ENCODE results near the gene SPTBN5. TPM values are rescaled to one million over a fixed set of nuclear protein-coding genes. Genes with fewer than 3 reads are reported as not detected.

The SPTBN5 gene
- total RNA-seq, 1 donor from 2014 or later = 7.1 TPM

- DNase-seq (ENCODE audit: low spot score) = no peak
Observed at GRCh38 chr15:41903782-41904181, 9.9 kb upstream of the SPTBN5 start.

- DNase-seq (ENCODE audit: low spot score) = no peak
Observed at GRCh38 chr15:41901431-41901830, 7.6 kb upstream of the SPTBN5 start.

DNA sequence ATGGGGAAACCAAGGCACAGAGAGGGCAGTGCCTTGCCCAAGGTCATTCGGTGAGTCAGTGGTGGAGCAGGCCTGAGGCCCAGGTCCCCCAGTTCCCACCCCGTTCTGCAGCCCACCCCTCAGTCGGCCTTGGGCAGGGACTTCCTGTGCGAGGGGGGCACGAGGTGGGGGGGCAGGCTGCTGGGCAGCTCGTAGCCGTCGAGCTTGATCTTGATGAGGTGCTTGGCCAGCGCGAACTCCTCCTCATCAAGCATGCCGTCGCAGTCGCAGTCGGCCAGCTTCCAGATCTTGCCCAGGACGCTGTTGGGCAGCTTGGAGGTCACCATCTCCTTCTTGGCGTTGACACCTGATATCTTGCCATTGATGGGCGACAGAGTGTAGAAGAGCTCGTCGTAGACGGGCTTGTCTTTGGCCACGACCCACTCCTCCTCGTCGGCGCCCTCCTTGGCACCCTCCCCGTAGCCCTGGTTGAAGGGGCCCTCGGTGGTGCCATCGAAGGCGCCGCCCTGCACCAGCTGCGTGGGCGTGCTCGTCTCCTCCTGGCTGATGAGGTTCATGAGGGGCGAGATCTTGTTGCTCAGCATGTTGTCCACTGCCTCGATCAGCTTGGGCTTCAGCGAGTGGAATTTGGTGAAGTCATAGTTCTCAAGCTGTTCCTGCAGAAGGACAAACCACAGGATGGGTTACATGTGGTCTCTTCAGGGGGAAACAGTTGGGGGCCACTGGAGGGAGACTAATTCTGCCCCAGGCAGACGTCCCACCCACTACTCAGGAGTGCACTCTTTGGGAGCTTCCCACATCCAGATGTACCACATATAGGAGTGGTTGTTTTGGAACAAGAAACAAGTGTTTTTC is 6.9 kb upstream of the SPTBN5 start:
- DNase-seq (ENCODE audit: low spot score) = no peak

GRCh38 chr15:41899854-41900442 is 6.1 kb upstream of the SPTBN5 start:
- no peak for DNase-seq (ENCODE audit: low spot score)

- no peak for DNase-seq (ENCODE audit: low spot score)
Observed at GRCh38 chr15:41897363-41897799, 3.5 kb upstream of the SPTBN5 start.

DNA sequence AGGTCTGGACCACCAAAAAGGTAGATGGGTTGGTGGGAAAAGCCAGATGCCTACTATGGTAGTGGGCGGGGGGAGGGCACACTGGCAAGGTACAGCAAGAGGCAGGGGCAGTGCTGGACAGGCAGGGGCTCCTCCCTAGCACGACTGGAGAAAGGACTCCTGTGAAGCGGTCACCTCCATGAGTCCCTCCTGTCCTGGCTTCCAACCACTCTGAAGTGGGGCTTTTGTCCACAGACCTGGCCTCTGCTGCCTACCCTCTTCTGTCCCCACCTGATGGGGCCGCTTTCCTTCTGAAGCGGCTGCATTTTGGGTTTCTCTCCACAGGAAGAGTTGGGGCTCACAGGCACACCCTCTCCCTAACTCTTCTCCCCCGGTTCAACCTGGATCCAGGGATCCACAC is 2.7 kb upstream of the SPTBN5 start:
- DNase-seq (ENCODE audit: low spot score) = no peak

DNA sequence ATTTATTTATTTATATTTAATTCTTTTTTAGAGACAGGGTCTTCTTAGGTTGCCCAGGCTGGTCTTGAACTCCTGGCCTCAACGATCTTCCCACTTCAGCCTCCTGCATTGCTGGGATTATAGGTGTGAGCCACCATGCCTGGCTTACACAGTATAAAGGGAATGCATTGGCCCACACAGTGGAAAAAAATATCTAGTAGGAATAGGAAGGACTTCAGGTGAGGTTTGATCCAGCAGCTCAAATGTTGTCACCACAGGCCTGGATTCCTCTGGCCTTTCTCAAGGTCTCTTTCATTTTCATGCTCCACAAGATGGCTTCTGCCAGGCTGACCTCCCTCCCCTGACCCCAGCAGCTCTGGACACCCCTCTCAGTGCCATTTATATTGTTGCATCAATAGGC is 2.1 kb upstream of the SPTBN5 start:
- no peak for DNase-seq (ENCODE audit: low spot score)

- DNase-seq (ENCODE audit: low spot score) = no peak
Observed at GRCh38 chr15:41895491-41895890, 1.6 kb upstream of the SPTBN5 start.

DNA sequence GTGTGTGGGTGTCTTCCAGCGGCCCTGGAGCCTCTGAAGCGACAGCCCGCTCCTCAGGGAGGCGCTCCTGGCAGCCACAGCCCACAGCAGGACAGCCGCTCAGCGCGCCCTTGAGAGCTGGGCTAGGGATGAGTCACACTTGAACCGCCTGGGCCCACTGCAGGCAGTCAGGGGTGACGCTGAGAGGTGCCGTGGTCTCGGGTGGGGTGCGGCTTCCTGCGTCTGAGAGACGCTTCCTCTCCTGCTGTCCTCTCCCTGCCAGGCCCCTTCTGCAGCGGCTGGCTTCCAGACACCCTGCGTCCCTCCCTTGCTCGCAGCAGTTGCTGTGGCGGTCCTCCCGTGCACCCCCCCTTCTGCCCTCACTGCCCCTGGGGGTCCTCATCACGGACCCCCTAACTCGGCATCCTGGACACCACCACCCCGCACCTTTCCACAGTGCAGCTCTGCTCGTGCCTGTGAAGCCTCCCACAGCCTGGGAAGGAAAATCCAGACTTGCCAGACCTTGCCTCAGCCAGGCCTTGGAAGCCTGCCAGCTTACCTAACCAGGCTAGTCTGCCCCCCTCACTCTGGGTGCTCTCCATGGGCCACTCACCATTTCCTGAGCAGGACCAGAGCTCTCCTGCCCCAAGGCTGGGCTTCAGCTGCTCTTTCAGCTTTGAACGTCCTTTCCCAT is 1.1 kb upstream of the SPTBN5 start:
- DNase-seq (ENCODE audit: low spot score) = peak; percentile 80

GRCh38 chr15:41894251-41894790 is 468 bp upstream of the SPTBN5 start:
- DNase-seq (ENCODE audit: low spot score) = no peak

- peak; percentile 81 for DNase-seq (ENCODE audit: low spot score)
Observed at GRCh38 chr15:41892621-41893421, 1.0 kb downstream of the SPTBN5 start.

DNA sequence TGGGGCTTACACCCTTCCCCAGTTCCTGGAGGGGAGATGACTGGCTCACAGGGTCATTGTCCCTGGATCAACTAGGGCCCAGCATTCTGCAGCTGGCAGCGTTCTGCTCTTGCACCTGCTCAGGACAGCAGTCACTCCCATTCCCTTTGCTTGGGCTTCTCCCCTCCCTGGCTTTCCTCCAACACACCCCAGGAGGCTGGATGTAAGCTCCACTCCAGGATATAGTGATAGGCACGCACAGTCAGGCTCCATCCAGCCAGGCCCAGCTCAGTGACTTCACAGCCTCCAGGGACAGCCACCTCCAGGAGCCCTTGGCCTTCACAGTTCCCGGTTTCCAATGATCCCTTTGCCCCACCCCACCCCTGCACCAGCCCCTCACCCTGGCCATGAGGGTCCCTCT is 1.9 kb downstream of the SPTBN5 start:
- DNase-seq (ENCODE audit: low spot score) = no peak

DNA sequence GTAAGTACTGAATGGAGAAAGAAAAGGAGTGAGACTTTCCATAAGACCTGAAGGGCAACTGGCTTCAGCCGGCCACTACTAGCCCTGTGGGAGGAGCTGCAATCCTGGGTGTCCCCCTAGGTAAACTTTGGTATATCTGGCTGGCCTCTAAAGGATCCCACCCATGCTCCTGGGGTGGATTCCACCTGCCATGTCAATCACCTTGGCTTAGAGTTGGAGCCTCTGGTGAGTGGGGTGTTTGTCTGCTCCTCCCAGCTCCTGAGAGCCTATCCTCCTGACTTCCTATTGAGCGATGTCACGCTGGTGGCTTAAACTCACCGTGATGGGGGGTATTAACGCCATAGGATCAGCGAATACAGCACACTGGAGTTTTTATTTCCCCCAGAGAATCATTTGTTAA is 2.6 kb downstream of the SPTBN5 start:
- DNase-seq (ENCODE audit: low spot score) = peak; percentile 40

DNA sequence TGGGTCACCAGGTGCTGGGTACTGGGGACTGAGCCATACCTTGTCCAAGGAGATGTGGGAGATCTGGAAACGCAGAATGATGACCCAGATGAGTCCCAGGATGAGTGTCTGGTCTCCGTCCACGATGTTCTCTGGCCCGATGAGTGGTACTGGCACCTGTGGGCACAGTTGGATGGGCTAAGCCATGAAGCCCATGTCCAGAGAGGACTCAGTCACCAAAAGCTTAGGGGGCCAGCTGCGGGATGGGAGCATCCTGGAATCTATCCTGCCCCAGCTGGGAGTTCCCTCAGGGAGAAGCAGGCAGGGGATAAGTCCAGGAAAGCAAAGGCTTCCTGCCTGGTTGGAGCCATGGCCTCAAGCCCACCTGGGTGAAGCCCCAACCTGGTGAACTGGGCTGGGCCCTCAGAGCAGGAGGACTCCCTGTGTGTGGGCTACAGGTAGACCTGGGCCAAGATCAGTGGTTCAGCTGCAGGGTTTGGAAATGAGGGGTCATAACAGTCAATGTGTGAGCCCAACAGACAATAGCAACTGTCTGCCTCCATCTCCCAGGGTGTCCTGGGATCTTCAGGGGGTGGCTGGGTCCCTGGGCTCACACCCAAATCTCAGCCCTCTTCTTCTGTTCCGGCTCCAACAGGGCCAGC is 3.7 kb downstream of the SPTBN5 start:
- no peak for DNase-seq (ENCODE audit: low spot score)

DNA sequence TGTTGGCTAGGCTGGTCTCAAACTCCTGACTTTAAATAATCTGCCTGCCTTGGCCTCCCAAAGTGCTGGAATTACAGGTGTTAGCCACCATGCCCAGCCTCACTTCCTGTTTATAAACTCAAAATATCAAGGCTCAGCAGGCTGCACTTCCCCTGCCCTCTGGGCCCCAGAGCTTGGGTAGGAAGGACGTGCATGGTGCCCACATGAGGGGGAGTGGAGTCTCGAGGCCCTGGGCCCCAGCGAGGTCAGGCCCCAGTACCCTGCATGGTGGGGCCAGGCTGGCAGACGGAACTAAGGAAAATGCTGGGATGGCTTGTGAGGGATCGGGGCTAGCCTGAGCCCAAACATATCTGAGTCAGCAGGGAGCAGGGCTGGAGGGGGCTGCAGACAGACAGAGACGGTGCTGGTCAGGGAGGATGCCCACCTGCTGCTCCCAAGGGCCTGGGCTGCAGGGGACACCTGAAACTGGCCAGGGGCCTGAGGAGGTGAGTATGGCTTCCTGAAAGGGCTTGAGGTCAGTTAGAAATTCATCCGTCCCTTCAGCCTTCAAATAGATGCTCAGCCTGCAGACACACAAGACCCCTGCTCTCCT is 5.1 kb downstream of the SPTBN5 start:
- no peak for DNase-seq (ENCODE audit: low spot score)

- no peak for DNase-seq (ENCODE audit: low spot score)
Observed at GRCh38 chr15:41887893-41888292, 6.0 kb downstream of the SPTBN5 start.

GRCh38 chr15:41887161-41887560 is 6.7 kb downstream of the SPTBN5 start:
- no peak for DNase-seq (ENCODE audit: low spot score)

GRCh38 chr15:41886741-41887140 is 7.1 kb downstream of the SPTBN5 start:
- DNase-seq (ENCODE audit: low spot score) = no peak

GRCh38 chr15:41885841-41886240 is 8.0 kb downstream of the SPTBN5 start:
- no peak for DNase-seq (ENCODE audit: low spot score)

DNA sequence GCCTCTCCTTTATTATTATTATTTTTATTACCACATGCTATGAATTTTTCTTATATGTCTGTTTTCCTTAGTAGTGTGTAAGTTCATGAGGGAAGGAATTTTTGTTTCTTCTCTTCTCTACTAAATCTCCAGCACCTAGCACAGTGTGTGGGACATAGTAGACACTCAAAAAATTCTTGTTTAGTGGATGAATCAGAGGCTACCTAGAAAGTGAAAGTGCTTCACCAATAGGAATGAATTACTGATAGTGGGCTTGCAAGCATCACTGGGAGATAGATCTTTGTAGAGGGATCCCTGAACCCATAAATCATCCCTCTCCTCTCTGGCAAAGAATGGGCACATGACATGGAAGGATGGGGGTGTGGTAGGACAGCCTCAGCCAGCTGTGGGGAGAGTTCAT is 8.5 kb downstream of the SPTBN5 start:
- DNase-seq (ENCODE audit: low spot score) = no peak

GRCh38 chr15:41884458-41884857 is 9.4 kb downstream of the SPTBN5 start:
- no peak for DNase-seq (ENCODE audit: low spot score)

Measured in mucosa of gallbladder (tissue), 1 donor.